HG03025 (cell line): ENCODE results near the gene ZBED2.
A peak's percentile ranks its signal among the peaks of the same experiment; 100 is the strongest.
"Not testable (repeated sequence)": the region's sequence is repeated elsewhere in the genome, so short reads cannot be mapped to it uniquely, and the experiment has no call there.

Experiments used
- ATAC-seq: cut with Tn5 transposase; IDR thresholded peaks from one replicate; pipeline ENCODE4 v1.9.1; 2021; ENCODE audit warnings: mild to moderate bottlenecking, moderate library complexity; ENCODE audit not compliant: unreplicated experiment, low FRiP score

ZBED2 gene

GRCh38 chr3:111577798-111578685 lies 17.1 kb downstream of the ZBED2 start:
- ATAC-seq, result peak; percentile 78

GRCh38 chr3:111577113-111577512 lies 18.0 kb downstream of the ZBED2 start:
- no peak for ATAC-seq

GRCh38 chr3:111571907-111572460 lies 23.2 kb downstream of the ZBED2 start:
- no peak for ATAC-seq

GRCh38 chr3:111571282-111571681 lies 23.9 kb downstream of the ZBED2 start:
- ATAC-seq, result no peak

GRCh38 chr3:111570404-111571030 lies 24.6 kb downstream of the ZBED2 start:
- ATAC-seq, result no peak

- ATAC-seq, result no peak
Observed at GRCh38 chr3:111568911-111569310, 26.2 kb downstream of the ZBED2 start.

GRCh38 chr3:111568355-111568754 lies 26.8 kb downstream of the ZBED2 start:
- no peak for ATAC-seq

GRCh38 chr3:111566844-111567243 lies 28.3 kb downstream of the ZBED2 start:
- no peak for ATAC-seq

GRCh38 chr3:111561902-111562301 lies 33.2 kb downstream of the ZBED2 start:
- ATAC-seq, result not testable (repeated sequence)

GRCh38 chr3:111548756-111549155 lies 46.4 kb downstream of the ZBED2 start:
- no peak for ATAC-seq

- ATAC-seq, result peak; percentile 45
Observed at GRCh38 chr3:111548092-111548491, 47.1 kb downstream of the ZBED2 start.

- ATAC-seq, result peak; percentile 81
Observed at GRCh38 chr3:111547631-111548030, 47.5 kb downstream of the ZBED2 start.

- no peak for ATAC-seq
Observed at GRCh38 chr3:111545349-111545748, 49.8 kb downstream of the ZBED2 start.
